KOPT-K1 (cell line): ENCODE measurements around the gene NCBP3.

Experiments
- H3K27ac ChIP-seq: fragments of 200-600 bp; sonication (generic); 2 replicates; pipeline ENCODE4 v1.5.1; 2016; ENCODE audit warnings: antibody characterized with exemption, mild to moderate bottlenecking, low read depth, low read length; ENCODE audit not compliant: poor library complexity, severe bottlenecking
- H3K36me3 ChIP-seq: fragments of 200-600 bp; sonication (generic); 2 replicates; pipeline ENCODE4 v1.5.1; 2017; ENCODE audit warnings: antibody characterized with exemption, mild to moderate bottlenecking, low read length, moderate library complexity; ENCODE audit not compliant: insufficient read depth
- H3K9me3 ChIP-seq: fragments of 200-600 bp; sonication (generic); 2 replicates; pipeline ENCODE4 v1.5.1; 2017; ENCODE audit warnings: antibody characterized with exemption, low read length, mild to moderate bottlenecking; ENCODE audit not compliant: insufficient read depth, poor library complexity, severe bottlenecking

Gene NCBP3

GRCh38 chr17:3845621-3846436 lies at the start of gene NCBP3:
Gene NCBP3 (minus strand): TSS chr17:3846246. CDS start chr17:3846223, 23 bp downstream.
- Histone ChIP-seq H3K27ac (peak within 1 kb of the TSS; percentile 82), H3K9me3 (no peaks in the 10 kb centered on the region), H3K36me3 (peaks cover 37% of the 10 kb centered on the region)

GRCh38 chr17:3895354-3895753 lies 49.3 kb upstream of the NCBP3 start:
- H3K27ac ChIP-seq: no peak overlapping the region
- no peaks in the 10 kb centered on the region for H3K9me3 ChIP-seq
- no peaks in the 10 kb centered on the region for H3K36me3 ChIP-seq

GRCh38 chr17:3894911-3895343 lies 48.9 kb upstream of the NCBP3 start:
- H3K27ac ChIP-seq: no peak overlapping the region
- H3K9me3 ChIP-seq: no peaks in the 10 kb centered on the region
- no peaks in the 10 kb centered on the region for H3K36me3 ChIP-seq

- no peaks in the 10 kb centered on the region for H3K9me3 ChIP-seq
- no peaks in the 10 kb centered on the region for H3K36me3 ChIP-seq
Observed at GRCh38 chr17:3894188-3894587, 48.1 kb upstream of the NCBP3 start.

GRCh38 chr17:3893720-3894116 lies 47.7 kb upstream of the NCBP3 start:
- no peaks in the 10 kb centered on the region for H3K36me3 ChIP-seq
- H3K9me3 ChIP-seq: no peaks in the 10 kb centered on the region
- H3K27ac ChIP-seq: peak overlapping the region; percentile 54

More at GRCh38 chr17:3894188-3894587, 48.1 kb upstream of the NCBP3 start:
- no peak overlapping the region for H3K27ac ChIP-seq

GRCh38 chr17:3893003-3893719 lies 47.1 kb upstream of the NCBP3 start, which contains the start of gene CAMKK1:
Gene CAMKK1 (minus strand): TSS chr17:3893053. CDS start chr17:3885687, 7,366 bp downstream.
- peak within 1 kb of the TSS; percentile 54 for H3K27ac ChIP-seq

GRCh38 chr17:3892095-3892998 lies 46.3 kb upstream of the NCBP3 start:
- H3K9me3 ChIP-seq: no peaks in the 10 kb centered on the region
- H3K27ac ChIP-seq: peak overlapping the region; percentile 16
- no peaks in the 10 kb centered on the region for H3K36me3 ChIP-seq

More at GRCh38 chr17:3893003-3893719, 47.1 kb upstream of the NCBP3 start, which contains the start of gene CAMKK1:
- H3K36me3 ChIP-seq: no peaks in the 10 kb centered on the region
- no peaks in the 10 kb centered on the region for H3K9me3 ChIP-seq

GRCh38 chr17:3891626-3892094 lies 45.6 kb upstream of the NCBP3 start:
- Histone ChIP-seq H3K9me3 (no peaks in the 10 kb centered on the region), H3K36me3 (no peaks in the 10 kb centered on the region), H3K27ac (no peak overlapping the region)

GRCh38 chr17:3890878-3891219 lies 44.8 kb upstream of the NCBP3 start:
- Histone ChIP-seq H3K9me3 (no peaks in the 10 kb centered on the region), H3K36me3 (no peaks in the 10 kb centered on the region), H3K27ac (no peak overlapping the region)

- Histone ChIP-seq H3K9me3 (no peaks in the 10 kb centered on the region), H3K36me3 (no peaks in the 10 kb centered on the region), H3K27ac (no peak overlapping the region)
Observed at GRCh38 chr17:3890082-3890877, 44.2 kb upstream of the NCBP3 start.

- no peaks in the 10 kb centered on the region for H3K36me3 ChIP-seq
- H3K9me3 ChIP-seq: no peaks in the 10 kb centered on the region
- H3K27ac ChIP-seq: no peak overlapping the region
Observed at GRCh38 chr17:3889325-3890012, 43.4 kb upstream of the NCBP3 start.

GRCh38 chr17:3888343-3889171 lies 42.5 kb upstream of the NCBP3 start:
- no peaks in the 10 kb centered on the region for H3K9me3 ChIP-seq
- no peaks in the 10 kb centered on the region for H3K36me3 ChIP-seq
- H3K27ac ChIP-seq: peak overlapping the region; percentile 37

GRCh38 chr17:3887804-3888203 lies 41.8 kb upstream of the NCBP3 start:
- Histone ChIP-seq H3K9me3 (no peaks in the 10 kb centered on the region), H3K27ac (peak overlapping the region; percentile 37), H3K36me3 (no peaks in the 10 kb centered on the region)
